Omental fat pad (tissue), 4 donors: ENCODE data around the gene ABCC9. TPM values are rescaled to one million over a fixed set of nuclear protein-coding genes. Genes with fewer than 3 reads are reported as not detected.

ENCODE experiments used
- ATAC-seq: fragments of 150-250 bp; one replicate; pipeline ENCODE4 v1.9.1; 2016; ENCODE audit warnings: mild to moderate bottlenecking, moderate library complexity; ENCODE audit not compliant: low FRiP score
- DNase-seq: peaks from one replicate; pipeline ENCODE4 v3.0.0-alpha.2; 2019; ENCODE audit warnings: low spot score
- CTCF ChIP-seq, 3 donors: fragments of 450-650 bp; IDR thresholded peaks; one replicate each; pipeline ENCODE4 v1.5.1; 2016 to 2017; ENCODE audit warnings: antibody characterized with exemption in 3 of 3, mild to moderate bottlenecking in 3 of 3, moderate library complexity in 2 of 3
- total RNA-seq, 4 donors: library from RNA; depleted of rRNA; stranded (reverse); fragments of >200 nt; gene quantifications; one replicate each; pipeline ENCODE4 v1.1.0, GENCODE V29; 2016

The ABCC9 gene
- 10 to 100 TPM; 37.9 to 64.2 (median 54.4) TPM for total RNA-seq

- ATAC-seq (peak; percentile 73), DNase-seq (no peak)
- TF ChIP-seq CTCF (IDR thresholded peaks at IDR 0.05) = no peak
Observed at GRCh38 chr12:21940549-21941505, at the start of gene ABCC9. Gene ABCC9 (minus strand): TSS chr12:21941426. CDS start chr12:21936674, 4,752 bp downstream.

DNA sequence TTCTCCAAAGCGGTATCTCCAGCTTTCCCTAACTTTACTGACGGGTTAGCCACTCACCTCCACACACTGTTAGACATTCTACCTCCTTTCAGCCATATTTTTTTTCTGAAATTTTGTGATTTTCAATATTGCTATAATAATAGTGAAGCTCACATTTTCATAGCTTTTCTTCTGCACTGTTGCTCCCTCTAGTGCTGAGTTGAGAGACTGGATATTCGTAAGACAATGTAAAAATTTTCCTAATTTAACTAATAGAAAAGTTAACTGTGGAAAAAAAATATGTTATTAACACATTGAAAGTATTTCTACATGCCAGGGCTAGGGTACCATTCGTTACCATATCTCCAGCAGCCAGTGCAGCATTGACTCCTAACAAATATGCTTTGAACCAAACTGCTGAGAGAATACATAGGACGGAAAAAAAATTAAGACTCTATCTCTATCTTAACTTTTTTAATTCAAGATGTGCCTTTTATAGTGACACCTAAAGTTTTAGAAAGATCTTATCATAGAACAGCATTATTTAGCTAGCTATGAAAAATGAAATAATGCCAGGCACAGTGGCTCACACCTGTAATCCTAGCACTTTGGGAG, 48.7 kb upstream of the ABCC9 start:
- ATAC-seq (peak; percentile 54), DNase-seq (no peak)
- no peak for TF ChIP-seq CTCF (IDR thresholded peaks at IDR 0.05)

- no peak for DNase-seq
- ATAC-seq = no peak
- TF ChIP-seq CTCF (IDR thresholded peaks at IDR 0.05) = no peak
Observed at GRCh38 chr12:21988619-21989018, 47.4 kb upstream of the ABCC9 start.

DNA sequence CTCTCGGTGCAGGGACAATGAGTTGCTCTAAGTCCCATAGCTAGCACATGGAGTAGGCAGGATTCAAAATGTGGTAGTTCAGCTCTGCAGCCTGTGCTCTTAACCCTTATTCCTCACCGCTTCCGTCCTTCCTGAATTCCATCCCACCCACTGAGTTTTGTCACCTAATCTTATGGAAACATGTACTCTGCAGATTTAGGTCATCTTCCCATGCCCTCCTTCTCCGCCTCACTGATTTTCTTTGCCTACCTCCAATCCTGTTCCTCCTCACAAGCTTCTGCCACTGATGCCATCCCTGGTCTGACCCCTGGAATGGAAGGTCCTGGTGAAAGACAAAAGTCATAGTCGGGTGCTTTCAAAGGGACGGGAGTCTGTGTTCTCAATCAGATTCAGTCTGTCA, 46.5 kb upstream of the ABCC9 start:
- ATAC-seq (no peak), DNase-seq (no peak)
- no peak for TF ChIP-seq CTCF (IDR thresholded peaks at IDR 0.05)

DNA sequence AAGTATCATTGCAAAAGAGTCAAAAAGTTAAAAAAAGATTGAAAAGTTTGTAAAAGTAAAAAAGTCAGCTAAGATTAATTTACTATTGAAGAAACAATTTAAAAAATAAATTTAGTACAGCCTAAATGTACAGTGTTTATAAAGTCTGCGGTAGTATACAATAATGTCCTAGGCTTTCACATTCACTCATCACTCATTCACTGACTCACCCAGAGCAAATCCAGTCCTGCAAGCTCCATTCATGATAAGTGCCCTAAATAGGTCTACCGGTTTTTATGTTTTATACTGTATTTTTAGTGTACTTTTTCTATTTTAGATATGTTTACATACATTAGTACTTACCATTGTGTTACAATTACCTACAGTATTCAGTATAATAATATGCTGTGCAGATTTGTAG, 43.9 kb upstream of the ABCC9 start:
- DNase-seq (no peak), ATAC-seq (no peak)
- no peak for TF ChIP-seq CTCF (IDR thresholded peaks at IDR 0.05)

DNA sequence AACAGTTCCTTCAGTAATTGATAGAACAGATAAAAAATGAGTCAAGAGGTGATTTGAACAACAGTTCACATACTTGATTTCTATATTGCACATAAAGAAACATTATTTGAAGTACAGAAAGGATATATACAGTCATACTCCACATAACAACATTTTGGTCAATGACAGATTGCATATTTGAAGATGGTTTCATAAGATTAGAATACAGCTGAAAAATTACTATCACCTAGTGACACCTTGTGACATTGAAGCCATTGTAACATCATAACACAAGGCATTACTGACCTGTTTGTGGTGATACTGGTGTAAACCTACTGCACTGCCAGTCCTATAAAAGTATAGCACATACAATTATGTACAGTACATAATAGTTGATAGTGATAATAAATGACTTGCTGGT, 43.1 kb upstream of the ABCC9 start:
- DNase-seq (no peak), ATAC-seq (no peak)
- TF ChIP-seq CTCF (IDR thresholded peaks at IDR 0.05) = no peak
